ENCODE measurements around the gene SMARCA2.

SMARCA2 gene

DNA sequence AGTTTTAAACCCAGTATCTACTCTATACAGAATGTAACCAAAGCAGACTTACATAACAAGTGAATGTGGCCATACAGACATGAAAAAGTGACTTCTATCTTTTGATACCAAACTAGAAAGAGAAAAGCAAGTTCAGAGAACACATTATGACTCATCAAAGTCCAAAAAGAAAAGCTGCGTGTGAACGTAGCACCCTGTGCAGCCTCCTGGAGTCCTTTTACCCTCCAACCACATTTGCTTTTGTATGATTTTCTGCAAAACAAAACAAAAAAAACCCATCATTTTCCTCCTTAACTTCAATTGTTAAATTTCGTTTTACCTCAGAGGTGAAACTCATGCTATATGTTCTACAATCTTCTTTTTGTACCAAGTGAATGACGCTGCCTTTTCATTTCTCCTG is 2.8 kb upstream of the SMARCA2 start:
- TF ChIP-seq, protein P1, sequence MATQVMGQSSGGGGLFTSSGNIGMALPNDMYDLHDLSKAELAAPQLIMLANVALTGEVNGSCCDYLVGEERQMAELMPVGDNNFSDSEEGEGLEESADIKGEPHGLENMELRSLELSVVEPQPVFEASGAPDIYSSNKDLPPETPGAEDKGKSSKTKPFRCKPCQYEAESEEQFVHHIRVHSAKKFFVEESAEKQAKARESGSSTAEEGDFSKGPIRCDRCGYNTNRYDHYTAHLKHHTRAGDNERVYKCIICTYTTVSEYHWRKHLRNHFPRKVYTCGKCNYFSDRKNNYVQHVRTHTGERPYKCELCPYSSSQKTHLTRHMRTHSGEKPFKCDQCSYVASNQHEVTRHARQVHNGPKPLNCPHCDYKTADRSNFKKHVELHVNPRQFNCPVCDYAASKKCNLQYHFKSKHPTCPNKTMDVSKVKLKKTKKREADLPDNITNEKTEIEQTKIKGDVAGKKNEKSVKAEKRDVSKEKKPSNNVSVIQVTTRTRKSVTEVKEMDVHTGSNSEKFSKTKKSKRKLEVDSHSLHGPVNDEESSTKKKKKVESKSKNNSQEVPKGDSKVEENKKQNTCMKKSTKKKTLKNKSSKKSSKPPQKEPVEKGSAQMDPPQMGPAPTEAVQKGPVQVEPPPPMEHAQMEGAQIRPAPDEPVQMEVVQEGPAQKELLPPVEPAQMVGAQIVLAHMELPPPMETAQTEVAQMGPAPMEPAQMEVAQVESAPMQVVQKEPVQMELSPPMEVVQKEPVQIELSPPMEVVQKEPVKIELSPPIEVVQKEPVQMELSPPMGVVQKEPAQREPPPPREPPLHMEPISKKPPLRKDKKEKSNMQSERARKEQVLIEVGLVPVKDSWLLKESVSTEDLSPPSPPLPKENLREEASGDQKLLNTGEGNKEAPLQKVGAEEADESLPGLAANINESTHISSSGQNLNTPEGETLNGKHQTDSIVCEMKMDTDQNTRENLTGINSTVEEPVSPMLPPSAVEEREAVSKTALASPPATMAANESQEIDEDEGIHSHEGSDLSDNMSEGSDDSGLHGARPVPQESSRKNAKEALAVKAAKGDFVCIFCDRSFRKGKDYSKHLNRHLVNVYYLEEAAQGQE (IDR thresholded peaks at IDR 0.05; ENCODE audit: low read depth): no peak
- TF ChIP-seq CREB1 (IDR thresholded peaks at IDR 0.05; ENCODE audit: low read depth) (no peak), MAX (IDR thresholded peaks at IDR 0.05) (no peak), NFIC (IDR thresholded peaks at IDR 0.05) (no peak), ZBTB7A (IDR thresholded peaks at IDR 0.05; ENCODE audit: low read depth) (no peak), EP300 (IDR thresholded peaks at IDR 0.05; ENCODE audit: borderline replicate concordance) (no peak), RAD21 (IDR thresholded peaks at IDR 0.05; ENCODE audit: low read depth) (no peak), TAF1 (IDR thresholded peaks at IDR 0.05; ENCODE audit: low read depth) (no peak), CEBPB (IDR thresholded peaks at IDR 0.05) (no peak), EGR1 (IDR thresholded peaks at IDR 0.05) (no peak), TEAD4 (IDR thresholded peaks at IDR 0.05) (no peak), YY1 (IDR thresholded peaks at IDR 0.05; ENCODE audit: low read depth) (no peak), FOXM1 (IDR thresholded peaks at IDR 0.05; ENCODE audit: borderline replicate concordance, low read depth) (no peak), TCF12 (IDR thresholded peaks at IDR 0.05; ENCODE audit: low read depth) (no peak), USF1 (IDR thresholded peaks at IDR 0.05) (no peak)

DNA sequence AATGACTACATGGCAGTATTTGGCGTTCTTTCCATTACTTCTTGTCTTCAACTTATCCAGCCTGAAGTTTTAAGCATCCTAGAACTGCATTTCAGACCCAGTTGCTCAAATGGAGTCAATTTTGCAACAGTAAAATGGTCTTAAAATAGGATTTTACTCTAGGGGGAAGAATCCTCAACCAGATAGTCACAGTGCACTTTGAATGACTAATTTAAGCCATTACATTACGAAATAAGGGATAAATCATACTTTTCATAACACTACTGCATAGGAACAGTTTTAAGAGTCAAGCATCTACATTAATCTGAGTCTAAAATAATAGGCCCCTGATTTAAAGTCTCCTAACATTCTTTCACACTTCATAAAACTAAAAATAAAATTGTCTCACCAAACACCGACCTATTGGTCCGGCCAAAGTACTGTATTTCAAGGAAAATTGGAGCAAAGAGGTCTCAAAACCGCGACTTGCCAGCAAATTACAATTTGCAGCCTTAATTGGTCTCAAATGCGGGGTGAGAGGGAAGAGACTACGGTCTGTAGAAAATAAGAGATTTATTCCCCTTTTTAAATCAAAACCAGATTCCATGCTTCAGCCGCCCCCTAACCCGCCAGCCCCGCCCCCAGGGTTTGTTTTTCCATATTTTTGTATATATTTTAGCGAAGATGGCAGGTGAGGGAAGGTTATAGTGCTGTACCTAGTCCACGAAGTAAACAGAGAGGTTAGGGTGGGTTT is 1.2 kb upstream of the SMARCA2 start:
- TF ChIP-seq EGR1 (IDR thresholded peaks at IDR 0.05) (no peak), NFIC (IDR thresholded peaks at IDR 0.05) (no peak), MAX (IDR thresholded peaks at IDR 0.05) (no peak), ZBTB7A (IDR thresholded peaks at IDR 0.05; ENCODE audit: low read depth) (no peak), RAD21 (IDR thresholded peaks at IDR 0.05; ENCODE audit: low read depth) (no peak), YY1 (IDR thresholded peaks at IDR 0.05; ENCODE audit: low read depth) (no peak), TEAD4 (IDR thresholded peaks at IDR 0.05) (no peak), TCF12 (IDR thresholded peaks at IDR 0.05; ENCODE audit: low read depth) (no peak), EP300 (IDR thresholded peaks at IDR 0.05; ENCODE audit: borderline replicate concordance) (no peak), CEBPB (IDR thresholded peaks at IDR 0.05) (no peak), FOXM1 (IDR thresholded peaks at IDR 0.05; ENCODE audit: borderline replicate concordance, low read depth) (no peak), USF1 (IDR thresholded peaks at IDR 0.05) (no peak), TAF1 (IDR thresholded peaks at IDR 0.05; ENCODE audit: low read depth) (no peak), CREB1 (IDR thresholded peaks at IDR 0.05; ENCODE audit: low read depth) (no peak)
- TF ChIP-seq, protein P1 (IDR thresholded peaks at IDR 0.05; ENCODE audit: low read depth): no peak

- TF ChIP-seq RAD21 (IDR thresholded peaks at IDR 0.05; ENCODE audit: low read depth): no peak
- TF ChIP-seq ZBTB7A (IDR thresholded peaks at IDR 0.05; ENCODE audit: low read depth): peak; percentile 67; the same call in 1 of the 2 replicates
- no peak for TF ChIP-seq USF1 (IDR thresholded peaks at IDR 0.05)
- TF ChIP-seq MAX (IDR thresholded peaks at IDR 0.05): no peak; the same call in 1 of the 2 replicates
- TF ChIP-seq TEAD4 (IDR thresholded peaks at IDR 0.05): no peak
- no peak for TF ChIP-seq CREB1 (IDR thresholded peaks at IDR 0.05; ENCODE audit: low read depth)
Observed at GRCh38 chr9:2015581-2016407, 647 bp downstream of the SMARCA2 start.

DNA sequence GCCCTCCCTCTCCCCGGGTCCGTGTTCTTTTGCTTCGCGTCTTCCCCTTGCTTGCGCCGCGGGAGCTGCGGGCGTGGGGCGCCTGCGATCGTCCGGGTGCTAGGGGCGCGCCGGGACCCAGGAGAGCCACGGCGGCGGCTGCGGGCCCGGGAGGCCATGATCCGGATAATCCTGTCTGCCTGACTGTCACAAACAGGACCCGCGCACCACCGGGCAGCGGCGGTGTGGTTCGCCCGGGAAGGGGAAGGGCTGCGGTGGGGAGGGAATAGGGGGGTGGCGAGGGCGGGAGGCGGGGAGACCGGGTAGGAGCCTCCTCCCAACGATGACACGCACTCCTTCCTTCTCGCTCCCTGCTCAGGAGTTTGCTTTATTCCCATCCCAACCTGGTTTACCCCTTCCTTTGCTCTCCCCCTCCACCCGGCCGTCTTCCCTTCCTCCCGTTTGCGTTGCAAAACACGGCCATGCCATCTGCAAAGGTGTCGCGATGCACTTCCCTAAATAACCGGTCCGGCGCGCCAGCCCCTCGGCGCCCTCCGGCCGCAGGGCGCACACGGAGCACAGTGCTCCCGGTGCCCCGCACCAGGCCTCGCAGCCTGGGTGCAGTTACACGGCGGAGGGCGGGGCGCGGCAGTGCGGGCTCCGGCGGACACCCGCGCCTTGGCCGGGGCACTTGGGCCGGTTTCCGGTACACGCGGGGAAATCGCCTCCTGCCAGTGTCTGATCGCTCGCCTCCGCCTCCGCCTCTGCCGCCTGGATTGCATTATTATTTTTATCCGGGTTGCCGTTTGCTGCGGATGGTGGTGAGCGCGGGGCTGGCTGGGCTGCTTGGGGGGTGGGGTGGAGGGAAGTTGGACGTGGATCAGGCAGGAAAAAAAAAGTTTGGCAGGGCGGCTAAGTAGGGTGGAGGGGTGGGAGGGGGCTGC is 1.5 kb downstream of the SMARCA2 start:
- TF ChIP-seq EGR1 (IDR thresholded peaks at IDR 0.05) (no peak), EP300 (IDR thresholded peaks at IDR 0.05; ENCODE audit: borderline replicate concordance) (no peak), USF1 (IDR thresholded peaks at IDR 0.05) (no peak; the same call in 1 of the 2 replicates), NFIC (IDR thresholded peaks at IDR 0.05) (no peak), YY1 (IDR thresholded peaks at IDR 0.05; ENCODE audit: low read depth) (0 out of 2 replicates have a peak, but pooled peaks have one; percentile 37), TAF1 (IDR thresholded peaks at IDR 0.05; ENCODE audit: low read depth) (0 out of 2 replicates have a peak, but pooled peaks have one; percentile 25)
- TF ChIP-seq, protein P1 (IDR thresholded peaks at IDR 0.05; ENCODE audit: low read depth): no peak

Measured in Ishikawa (cell line).